H7 (cell line): ENCODE data around the gene MSI2. TPM values are rescaled to one million over a fixed set of nuclear protein-coding genes. Genes with fewer than 3 reads are reported as not detected.
A peak's percentile ranks its signal among the peaks of the same experiment; 100 is the strongest.

Source experiments
- DNase-seq: peaks from one replicate; pipeline ENCODE4 v3.0.0; 2012
- H3K27me3 ChIP-seq: 2 replicates; pipeline ENCODE4 v1.6.0; 2011; ENCODE audit warnings: mild to moderate bottlenecking, low read length; ENCODE audit not compliant: control insufficient read depth, insufficient read depth
- H3K36me3 ChIP-seq: replicated peaks from 2 replicates; pipeline ENCODE4 v1.5.1; 2011; ENCODE audit warnings: low read length; ENCODE audit not compliant: control insufficient read depth, insufficient read depth
- H3K4me3 ChIP-seq: 2 replicates; pipeline ENCODE4 v1.5.1; 2011; ENCODE audit warnings: low read depth, mild to moderate bottlenecking, control low read depth, low read length, moderate library complexity; ENCODE audit not compliant: insufficient read depth
- total RNA-seq: library from RNA; depleted of rRNA; stranded (reverse); fragments of >200 nt; shearing (Covaris generic); gene quantifications from 2 replicates; pipeline ENCODE4 v1.2.3, GENCODE V29; 2014

The MSI2 gene
- total RNA-seq, 1 experiment from 2014 or later, result 31.0 TPM

GRCh38 chr17:57356719-57357391 is 100.5 kb downstream of the MSI2 start:
- Histone ChIP-seq H3K4me3 (no peak overlapping the region), H3K36me3 (no peaks in the 10 kb centered on the region), H3K27me3 (no peaks in the 10 kb centered on the region)
- DNase-seq, result no peak

DNA sequence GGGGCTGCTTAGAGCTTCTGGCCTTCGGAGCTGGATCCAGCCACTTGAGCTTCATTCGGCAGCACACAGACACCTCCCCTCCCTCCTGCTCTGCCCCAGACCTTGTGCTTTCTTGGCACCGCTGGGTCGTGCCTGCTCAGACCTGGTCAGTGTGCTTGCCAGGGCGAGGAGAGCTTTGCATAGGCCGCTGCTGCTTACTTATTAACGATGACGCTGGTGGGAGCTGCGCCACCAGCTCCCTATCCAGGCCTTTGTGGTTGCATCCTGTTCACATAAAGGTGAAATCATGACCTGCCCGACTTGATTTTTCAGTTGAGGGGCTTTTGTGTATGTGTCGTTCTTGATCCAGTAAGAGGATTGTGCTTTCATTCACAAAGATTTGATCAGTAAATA is 101.1 kb downstream of the MSI2 start:
- no peak overlapping the region for H3K4me3 ChIP-seq
- H3K36me3 ChIP-seq, result no peaks in the 10 kb centered on the region

GRCh38 chr17:57357830-57358430 is 101.6 kb downstream of the MSI2 start:
- Histone ChIP-seq H3K4me3 (no peak overlapping the region), H3K36me3 (no peaks in the 10 kb centered on the region), H3K27me3 (no peaks in the 10 kb centered on the region)
- no peak for DNase-seq

More for the DNA sequence above, 101.1 kb downstream of the MSI2 start:
- no peak for DNase-seq
- no peaks in the 10 kb centered on the region for H3K27me3 ChIP-seq

- Histone ChIP-seq H3K4me3 (no peak overlapping the region), H3K27me3 (no peaks in the 10 kb centered on the region), H3K36me3 (no peaks in the 10 kb centered on the region)
- no peak for DNase-seq
Measured at GRCh38 chr17:57360266-57360665, 103.9 kb downstream of the MSI2 start.

DNA sequence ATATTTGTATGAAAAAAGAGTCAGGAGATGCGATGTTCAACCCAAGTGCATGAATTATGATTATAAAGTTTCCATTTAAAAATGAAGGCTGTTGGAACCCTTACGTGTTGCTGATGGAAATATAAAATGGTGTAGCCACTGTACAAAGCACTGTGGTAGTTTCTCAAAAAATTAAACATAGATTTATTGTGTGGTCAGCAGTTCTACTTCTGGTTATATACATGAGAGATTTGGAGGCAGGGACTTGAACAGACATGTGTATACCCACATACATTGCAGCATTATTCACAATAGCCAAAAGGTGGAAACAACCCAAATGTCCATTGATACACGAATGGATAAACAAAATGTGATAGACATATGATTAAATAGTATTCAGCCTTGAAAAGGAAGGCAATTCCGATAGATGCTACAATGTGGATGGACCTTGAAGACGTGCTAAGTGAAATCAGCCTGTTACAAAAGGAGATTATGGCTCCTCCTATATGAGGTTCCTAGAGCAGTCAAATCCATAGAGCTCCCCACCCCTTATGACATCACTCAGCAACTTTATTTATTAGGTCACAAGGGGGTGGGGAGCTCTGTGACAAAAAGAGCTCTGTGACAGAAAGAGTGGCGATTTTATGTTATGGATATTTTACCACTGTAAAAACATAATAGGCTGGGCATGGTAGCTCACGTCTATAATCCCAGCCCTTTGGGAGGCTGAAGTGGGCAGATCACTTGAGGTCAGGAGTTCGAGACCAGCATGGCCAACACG is 106.7 kb downstream of the MSI2 start:
- no peak for DNase-seq
- Histone ChIP-seq H3K36me3 (no peaks in the 10 kb centered on the region), H3K27me3 (no peaks in the 10 kb centered on the region), H3K4me3 (no peak overlapping the region)

GRCh38 chr17:57363580-57363979 is 107.3 kb downstream of the MSI2 start:
- Histone ChIP-seq H3K27me3 (no peaks in the 10 kb centered on the region), H3K4me3 (no peak overlapping the region), H3K36me3 (no peaks in the 10 kb centered on the region)
- DNase-seq, result no peak

- H3K36me3 ChIP-seq, result no peaks in the 10 kb centered on the region
- no peak for DNase-seq
- no peaks in the 10 kb centered on the region for H3K27me3 ChIP-seq
- H3K4me3 ChIP-seq, result no peak overlapping the region
Measured at GRCh38 chr17:57363998-57364643, 107.8 kb downstream of the MSI2 start.

DNA sequence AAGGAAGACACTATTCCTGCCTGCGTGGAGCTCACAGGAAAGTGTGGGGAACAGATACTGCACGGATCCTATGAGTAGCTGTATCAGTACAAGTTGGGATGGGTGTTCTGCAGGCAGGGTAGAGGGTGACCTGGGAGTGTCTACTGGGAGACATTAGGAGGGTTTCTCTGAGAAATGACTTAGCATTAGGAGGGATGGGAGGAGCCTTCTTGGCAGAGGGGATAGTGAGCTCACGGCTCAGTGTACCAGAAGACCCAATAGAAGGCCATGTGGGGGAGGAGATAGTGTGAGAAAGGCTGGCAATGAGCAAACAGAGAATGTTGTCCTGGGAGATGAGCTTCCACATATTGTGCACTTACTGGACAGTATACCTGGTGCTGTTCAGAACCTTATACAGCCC is 109.1 kb downstream of the MSI2 start:
- Histone ChIP-seq H3K4me3 (no peak overlapping the region), H3K36me3 (no peaks in the 10 kb centered on the region), H3K27me3 (no peaks in the 10 kb centered on the region)
- DNase-seq, result no peak

DNA sequence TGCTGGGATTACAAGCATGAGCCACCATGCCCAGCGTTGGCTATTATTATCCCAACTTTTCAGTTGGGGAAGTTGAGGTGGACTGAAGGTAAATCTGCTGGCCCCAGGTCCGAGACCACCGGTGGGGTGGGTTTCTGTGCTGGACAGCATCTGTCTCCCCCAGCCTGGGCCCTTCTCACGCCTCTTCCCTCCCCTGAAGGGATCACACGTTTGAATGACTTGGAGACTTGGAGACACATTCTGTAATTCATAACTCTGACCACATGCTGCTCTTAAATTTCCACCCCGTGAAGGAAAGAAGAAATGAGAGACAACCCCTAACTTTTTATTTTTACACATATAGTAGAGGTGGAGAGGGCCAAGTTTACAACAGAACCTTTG is 109.8 kb downstream of the MSI2 start:
- Histone ChIP-seq H3K27me3 (no peaks in the 10 kb centered on the region), H3K4me3 (no peak overlapping the region), H3K36me3 (no peaks in the 10 kb centered on the region)
- DNase-seq, result no peak

GRCh38 chr17:57366558-57367351 is 110.4 kb downstream of the MSI2 start:
- Histone ChIP-seq H3K4me3 (no peak overlapping the region), H3K27me3 (no peaks in the 10 kb centered on the region)
- DNase-seq, result no peak

DNA sequence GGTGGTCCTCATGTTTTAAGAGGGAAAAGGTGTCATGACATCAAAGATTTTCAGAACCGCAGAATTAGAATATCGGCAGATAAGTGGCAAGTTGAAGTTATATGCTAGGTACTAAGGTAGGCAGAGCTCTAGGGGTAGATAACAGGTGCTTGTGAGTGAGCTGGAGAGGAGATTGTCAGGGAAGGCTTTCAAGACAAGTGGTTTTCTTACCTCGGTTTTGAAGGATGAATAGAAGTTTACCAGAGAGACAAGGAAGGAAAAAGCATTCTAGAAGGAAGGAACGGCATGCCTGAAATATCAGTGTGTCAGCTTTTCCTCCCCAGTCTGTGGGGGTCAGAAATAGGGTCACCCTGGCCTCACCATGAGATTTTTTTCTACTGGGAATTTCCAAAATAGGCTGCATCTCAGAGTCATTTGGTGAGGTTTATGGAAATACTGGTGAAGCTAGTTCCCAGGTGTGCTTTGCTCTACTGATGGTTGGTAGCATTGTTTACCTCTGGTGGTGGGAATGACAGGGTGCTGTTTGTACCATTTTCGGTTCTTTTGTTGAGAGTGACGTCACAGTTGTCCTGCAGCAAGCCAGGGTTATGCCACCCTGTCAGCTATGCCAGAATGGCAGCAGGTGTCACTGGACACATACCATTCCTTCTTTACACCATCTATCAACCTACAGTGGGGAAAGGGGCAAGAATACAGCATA is 112.5 kb downstream of the MSI2 start:
- H3K4me3 ChIP-seq, result no peak overlapping the region
- no peak for DNase-seq
- no peaks in the 10 kb centered on the region for H3K36me3 ChIP-seq
- H3K27me3 ChIP-seq, result no peaks in the 10 kb centered on the region

More at GRCh38 chr17:57366558-57367351, 110.4 kb downstream of the MSI2 start:
- no peaks in the 10 kb centered on the region for H3K36me3 ChIP-seq

- no peaks in the 10 kb centered on the region for H3K36me3 ChIP-seq
- no peaks in the 10 kb centered on the region for H3K27me3 ChIP-seq
- DNase-seq, result no peak
- no peak overlapping the region for H3K4me3 ChIP-seq
Measured at GRCh38 chr17:57369509-57369945, 113.2 kb downstream of the MSI2 start.

GRCh38 chr17:57370037-57370581 is 113.8 kb downstream of the MSI2 start:
- peak; percentile 20 for DNase-seq
- Histone ChIP-seq H3K27me3 (no peaks in the 10 kb centered on the region), H3K36me3 (no peaks in the 10 kb centered on the region)

More at GRCh38 chr17:57370037-57370581, 113.8 kb downstream of the MSI2 start:
- H3K4me3 ChIP-seq, result no peak overlapping the region
